Activated CD4-positive, alpha-beta T cell treated with anti-CD3 and anti-CD28 coated beads, Interleukin-2, amount 50 U/mL, for 4 hours (primary cell): ENCODE measurements around the gene TAF4B.
"Not testable (repeated sequence)": the region's sequence is repeated elsewhere in the genome, so short reads cannot be mapped to it uniquely, and the experiment has no call there.

Experiments used
- DNase-seq, 2 experiments: peaks; one replicate each; pipeline ENCODE4 v3.0.0-alpha.2; 2020

TAF4B gene

DNA sequence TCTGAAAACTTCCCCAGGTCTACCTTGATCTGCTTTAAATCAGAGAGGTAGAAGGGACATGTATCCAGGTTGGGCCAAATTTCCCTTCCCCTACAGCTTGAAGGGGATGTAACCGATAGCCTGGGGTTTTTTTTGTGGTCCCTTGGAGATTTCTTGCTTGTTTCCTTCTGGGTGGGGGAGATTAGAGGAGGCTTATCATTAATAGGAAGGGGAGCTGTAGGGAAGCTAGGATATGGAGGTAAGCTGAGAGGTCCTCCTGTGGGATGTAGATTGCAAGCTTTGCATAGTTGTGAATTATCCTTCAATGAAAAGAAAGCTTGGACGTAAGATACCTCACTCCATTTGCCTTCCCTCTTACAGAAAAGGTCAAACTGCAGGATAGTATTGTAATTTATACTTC, 11.1 kb downstream of the TAF4B start:
- not testable (repeated sequence) for DNase-seq

DNA sequence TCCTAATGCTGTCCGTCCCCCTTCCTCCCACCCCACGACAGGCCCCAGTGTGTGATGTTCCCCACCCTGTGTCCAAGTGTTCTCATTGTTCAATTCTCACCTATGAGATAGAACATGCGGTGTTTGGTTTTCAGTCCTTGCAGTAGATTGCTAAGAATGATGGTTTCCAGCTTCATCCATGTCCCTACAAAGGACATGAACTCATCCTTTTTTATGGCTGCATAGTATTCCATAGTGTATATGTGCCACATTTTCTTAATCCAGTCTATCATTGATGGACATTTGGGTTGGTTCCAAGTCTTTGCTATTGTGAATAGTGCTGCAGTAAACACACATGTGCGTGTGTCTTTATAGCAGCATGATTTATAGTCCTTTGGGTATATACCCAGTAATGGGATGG, 12.5 kb downstream of the TAF4B start:
- not testable (repeated sequence) for DNase-seq

DNA sequence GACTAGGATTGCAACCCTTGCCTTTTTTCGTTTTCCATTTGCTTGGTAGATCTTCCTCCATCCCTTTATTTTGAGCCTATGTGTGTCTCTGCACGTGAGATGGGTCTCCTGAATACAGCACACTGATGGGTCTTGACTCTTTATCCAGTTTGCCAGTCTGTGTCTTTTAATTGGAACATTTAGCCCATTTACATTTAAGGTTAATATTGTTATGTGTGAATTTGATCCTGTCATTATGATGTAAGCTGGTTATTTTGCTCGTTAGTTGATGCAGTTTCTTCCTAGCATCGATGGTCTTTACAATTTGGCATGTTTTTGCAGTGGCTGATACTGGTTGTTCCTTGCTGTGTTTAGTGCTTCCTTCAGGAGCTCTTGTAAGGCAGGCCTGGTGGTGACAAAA, 16.1 kb downstream of the TAF4B start:
- DNase-seq: not testable (repeated sequence)

DNA sequence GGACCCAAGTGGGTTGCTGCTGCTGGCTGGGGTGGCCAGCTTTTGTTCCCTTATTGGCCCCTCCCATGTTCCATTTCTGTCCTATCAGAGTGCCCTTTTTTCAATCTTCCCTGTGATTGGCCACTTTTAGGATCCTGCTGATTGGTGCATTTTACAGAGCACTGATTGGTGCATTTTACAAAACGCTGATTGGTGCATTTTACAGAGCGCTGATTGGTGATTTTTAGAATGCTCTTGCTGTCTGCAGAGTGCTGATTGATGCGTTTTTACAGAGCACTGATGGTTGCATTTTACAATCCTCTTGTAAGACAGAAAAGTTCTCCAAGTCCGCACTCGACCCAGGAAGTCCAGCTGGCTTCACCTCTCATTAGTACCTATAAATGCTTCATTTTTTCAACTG, 19.2 kb downstream of the TAF4B start:
- DNase-seq: not testable (repeated sequence)

DNA sequence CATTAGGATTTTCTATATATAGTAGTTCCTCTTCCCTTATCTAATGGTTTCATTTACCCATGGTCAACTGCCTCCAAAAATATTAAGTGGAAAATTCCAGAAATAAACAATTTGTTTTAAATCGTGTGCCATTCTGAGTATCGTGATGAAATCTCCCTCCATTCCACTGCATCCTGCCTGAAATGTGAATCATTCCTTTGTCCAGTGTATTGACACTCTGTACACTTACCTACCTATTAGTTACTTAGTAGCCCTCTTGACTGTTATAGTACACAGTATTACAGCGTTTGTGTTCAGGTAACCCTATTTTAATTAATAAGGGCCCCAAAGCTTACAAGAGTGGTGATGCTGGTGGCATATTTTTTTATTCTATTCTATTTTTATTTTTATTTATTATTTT, 26.2 kb downstream of the TAF4B start:
- no peak for DNase-seq

DNA sequence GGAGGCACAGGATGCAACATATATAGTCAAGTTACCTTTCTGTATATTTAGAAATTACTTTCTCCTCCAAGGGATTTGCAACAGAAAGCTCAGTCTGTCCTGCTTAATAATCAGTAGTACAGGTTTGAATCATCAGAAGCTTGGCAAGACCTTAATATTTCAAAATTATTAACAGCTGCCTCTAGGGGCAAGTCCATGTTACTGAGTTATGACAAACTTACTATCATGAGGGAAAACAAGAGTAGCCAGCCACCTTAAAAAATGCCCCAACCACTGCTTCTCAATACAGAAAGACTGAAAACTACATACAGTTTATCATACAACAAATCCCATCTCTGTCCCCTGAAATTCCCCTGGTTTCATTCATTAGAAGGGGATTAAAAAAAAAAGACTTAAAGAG, 28.6 kb downstream of the TAF4B start:
- not testable (repeated sequence) for DNase-seq

DNA sequence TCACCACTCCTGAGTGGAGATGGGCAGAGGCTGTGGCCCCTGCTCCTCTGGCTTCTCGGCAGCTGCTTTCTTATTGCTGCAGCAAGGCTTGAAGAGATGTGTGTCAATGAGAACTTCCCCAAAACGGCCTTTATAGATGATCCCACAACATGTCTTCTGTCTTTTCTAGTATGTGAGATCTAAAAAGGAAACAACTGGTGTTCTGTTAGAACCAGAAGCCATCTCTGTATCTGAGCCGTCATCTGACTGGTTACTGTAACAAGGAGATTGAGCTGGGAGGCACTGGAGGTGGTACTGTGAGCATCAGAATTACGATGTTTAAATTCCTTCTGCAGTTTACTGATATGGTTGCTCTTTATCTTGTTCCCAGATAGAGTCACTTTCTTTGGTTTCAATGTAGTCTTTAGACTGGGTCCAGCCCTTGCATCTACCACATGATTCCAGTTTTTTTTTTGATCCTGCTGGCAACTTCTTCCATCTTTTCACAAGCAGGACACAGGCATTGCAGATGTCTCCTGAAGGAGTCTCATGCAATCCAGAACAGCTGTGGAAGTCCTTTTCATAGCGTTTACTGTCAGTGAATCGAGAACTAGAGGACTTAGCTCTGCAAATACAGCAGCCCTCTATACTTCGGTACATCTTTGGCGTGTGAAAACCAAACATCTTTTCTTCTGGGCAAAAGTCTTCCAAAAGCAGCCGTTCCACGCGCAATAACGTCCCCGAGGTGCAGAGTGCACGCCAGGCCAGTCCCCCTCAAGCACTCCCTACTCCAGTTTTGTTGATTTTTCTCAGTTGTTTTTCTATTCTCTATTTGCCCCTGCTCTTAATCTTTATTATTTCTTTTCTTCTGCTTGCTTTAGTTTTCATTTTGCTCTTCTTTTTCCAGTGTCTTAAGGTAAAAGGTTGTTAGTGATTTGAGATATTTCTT, 29.7 kb downstream of the TAF4B start:
- DNase-seq: no peak

DNA sequence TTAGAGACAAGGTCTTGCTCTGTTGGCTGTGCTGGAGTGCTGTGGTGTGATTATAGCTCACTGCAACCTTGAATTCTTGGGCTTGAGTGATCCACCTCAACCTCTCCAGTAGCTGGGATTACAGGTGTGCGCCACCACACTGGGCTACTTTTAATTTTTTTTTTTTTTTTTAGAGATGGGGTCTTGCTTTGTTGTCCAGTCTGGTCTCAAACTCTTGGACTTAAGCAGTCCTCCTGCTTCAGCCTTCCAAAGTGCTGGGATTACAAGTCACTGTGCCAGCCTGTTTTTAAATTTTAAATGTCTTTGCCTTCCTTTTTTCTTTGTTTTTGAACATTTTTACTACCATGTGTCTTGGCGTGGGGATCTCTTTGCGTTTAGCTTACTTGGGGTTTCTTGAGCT, 32.5 kb downstream of the TAF4B start:
- no peak for DNase-seq

DNA sequence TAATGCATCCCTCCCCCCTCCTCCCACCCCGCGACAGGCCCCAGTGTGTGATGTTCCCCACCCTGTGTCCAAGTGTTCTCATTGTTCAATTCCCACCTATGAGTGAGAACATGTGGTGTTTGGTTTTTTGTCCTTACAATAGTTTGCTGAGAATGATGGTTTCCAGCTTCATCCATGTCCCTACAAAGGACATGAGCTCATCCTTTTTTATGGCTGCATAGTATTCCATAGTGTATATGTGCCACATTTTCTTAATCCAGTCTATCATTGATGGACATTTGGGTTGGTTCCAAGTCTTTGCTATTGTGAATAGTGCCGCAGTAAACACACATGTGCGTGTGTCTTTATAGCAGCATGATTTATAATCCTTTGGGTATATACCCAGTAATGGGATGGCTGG, 33.2 kb downstream of the TAF4B start:
- DNase-seq: not testable (repeated sequence)

DNA sequence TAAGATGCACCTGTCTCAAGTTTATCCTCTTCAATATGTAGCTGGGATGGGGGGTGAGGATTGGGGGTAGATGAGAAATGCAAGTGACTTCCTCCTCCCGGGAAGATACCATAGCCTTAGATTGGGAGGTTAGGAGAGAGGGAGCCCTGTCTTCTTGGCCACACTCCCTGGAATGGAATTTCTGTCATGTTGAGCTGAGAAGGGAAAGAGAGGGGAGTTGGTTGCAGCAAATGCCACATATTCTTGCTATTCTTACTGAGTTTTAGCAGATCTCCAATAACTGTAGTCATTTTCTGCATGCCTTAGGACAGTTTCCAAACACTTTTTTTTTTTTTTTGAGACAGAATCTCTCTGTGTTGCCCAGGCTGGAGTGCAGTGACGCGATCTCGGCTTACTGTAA, 35.9 kb downstream of the TAF4B start:
- DNase-seq: no peak

DNA sequence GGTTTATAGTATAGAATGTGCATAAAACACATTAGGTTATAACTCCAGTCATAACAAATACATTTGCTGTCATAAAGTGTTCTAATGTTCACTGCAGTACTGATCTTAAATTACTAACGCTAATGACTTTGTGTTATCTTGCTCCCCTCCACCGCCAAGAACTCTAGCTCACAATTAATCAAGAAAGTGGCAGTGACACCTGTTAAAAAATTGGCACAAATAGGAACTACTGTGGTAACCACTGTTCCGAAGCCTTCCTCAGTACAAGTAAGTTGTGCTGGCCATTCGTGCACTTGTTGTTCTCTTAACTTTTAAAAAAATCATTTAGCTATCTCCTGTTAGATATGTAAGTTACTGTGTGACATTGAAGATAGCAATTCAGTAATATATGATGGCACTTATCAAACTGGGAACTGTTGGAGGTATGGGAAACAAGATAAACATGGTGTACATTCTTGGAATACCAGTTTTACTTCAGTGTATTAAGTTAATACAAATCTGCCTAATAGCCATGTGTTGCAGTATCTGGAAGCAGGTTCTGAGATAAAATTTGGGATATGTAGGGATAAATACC, 41.2 kb downstream of the TAF4B start:
- no peak for DNase-seq

DNA sequence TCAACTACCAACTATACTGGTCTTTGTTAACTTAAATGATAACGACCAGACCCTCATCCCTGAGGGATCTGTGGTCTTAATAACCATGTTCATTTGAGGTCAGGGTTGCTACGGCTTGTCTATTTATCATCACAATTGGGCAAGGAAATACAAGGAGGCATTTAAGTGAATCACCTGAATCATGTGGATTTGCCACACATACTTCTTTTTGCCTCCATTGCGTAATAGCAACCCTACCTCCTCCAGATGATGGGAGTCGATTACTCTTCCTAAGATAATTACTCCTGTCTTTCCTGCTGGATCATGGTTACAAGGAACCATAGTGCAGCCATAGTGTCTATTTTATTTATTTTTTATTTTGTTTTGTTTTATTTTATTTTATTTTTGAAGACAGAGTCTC, 42.2 kb downstream of the TAF4B start:
- DNase-seq: no peak

DNA sequence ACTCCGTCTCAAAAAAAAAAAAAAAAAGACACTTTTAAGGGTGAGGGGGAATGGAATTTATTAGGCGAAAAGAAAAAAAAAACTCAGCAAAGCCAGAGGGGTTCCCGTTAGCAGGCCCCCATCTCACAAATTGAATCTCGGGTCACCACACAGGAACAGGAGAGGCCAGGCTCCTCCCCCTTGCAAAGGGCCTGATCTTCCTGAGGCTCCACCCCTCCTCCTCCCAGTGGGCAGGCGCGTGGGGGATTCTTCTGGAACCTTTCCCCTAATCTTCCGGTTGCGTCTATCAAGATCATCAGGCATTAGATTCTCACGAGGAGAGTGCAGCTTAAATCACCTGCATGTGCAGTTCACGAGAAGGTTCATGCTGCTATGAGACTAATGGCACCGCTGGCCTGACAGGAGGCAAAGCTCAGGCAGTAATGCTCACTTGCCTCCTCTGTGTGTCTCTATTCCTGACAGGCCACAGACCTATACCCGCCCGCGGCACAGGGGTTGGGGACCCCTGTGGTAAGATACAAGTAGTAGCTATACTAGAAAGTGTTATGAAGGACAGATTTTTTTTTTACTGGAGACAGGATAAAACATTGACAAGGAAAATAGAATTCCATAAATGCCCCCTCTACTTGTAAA, 45.8 kb downstream of the TAF4B start:
- DNase-seq: no peak

DNA sequence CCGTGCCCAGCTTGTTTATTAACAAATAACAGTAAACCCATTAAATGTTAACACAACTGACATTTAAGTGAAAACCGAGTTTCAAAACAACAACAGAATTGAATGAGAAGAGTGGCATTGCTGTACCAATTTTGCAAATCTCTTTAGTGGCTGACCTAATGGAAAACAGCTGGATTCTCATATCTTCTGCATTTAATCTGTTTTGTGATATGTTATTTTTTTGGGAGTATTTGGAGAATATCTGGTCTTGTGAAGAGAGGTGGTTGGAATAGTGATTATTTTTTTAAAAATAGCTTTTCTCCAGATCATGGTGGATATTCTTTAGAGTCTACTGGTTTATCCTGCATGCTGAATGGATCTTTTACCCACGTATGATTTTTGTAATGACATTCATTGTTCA, 51.1 kb downstream of the TAF4B start:
- no peak for DNase-seq

DNA sequence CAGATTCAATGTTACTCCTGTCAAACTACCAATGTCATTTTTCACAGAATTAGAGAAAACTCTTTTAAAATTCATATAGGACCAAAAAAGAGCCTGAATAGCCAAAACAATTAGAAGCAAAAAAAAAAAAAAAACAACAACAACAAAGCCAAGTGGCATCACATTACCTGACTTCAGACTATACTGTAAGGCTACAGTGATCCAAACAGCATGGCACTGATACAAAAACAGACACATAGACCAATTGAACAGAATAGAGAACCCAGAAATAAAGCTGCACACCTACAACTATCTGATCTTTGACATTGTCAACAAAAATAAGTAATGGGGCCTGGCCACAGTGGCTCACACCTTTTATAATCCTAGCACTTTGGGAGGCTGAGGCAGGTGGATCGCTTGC, 53.2 kb downstream of the TAF4B start:
- DNase-seq: no peak

DNA sequence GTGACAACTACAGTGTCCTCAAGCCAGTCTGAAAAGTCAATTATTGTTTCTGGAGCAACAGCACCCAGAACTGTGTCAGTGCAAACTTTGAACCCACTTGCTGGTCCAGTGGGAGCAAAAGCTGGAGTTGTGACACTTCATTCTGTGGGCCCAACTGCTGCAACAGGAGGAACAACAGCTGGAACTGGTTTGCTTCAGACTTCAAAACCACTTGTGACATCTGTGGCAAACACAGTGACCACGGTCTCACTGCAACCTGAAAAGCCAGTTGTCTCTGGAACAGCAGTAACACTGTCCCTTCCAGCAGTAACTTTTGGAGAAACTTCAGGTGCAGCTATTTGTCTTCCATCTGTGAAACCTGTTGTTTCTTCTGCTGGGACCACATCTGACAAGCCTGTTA, 59.8 kb downstream of the TAF4B start:
- DNase-seq: no peak

DNA sequence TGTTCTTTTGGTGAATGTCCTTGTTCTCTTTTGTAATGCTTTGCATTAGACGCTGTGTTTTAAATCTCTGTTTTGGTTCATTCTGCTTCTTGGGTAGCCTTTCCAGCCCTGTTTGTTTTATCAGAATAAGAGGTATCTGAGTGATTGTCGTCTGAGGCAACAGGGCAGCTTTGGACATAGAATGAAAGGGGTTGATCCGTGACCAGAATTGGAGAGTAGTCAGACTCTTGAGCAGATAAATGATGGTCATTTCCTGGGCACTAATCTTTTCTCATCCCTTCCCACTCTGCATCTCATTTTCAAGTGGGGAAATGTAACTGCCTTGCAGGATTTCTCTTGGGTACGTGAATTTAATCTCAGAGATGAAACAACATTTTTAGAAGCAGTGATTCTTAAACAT, 61.4 kb downstream of the TAF4B start:
- DNase-seq: no peak

DNA sequence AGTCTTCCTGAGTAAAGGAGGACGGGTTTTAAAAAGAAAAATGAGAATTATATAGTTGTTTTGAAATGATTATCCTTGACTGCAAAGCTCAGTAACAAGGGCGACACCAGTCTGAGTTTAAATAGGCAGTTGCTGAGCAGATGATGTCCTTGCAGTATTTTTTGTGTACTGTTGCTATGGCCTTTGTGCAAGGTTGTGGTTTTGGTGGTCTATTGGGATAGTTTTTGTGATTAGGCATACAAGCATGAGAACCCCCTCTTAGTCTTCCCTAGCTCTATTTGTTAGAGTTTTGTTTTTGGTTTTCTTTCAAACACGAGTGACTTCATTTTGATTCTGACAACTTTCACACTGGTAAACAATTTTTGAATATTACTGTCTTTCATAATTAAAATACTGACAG, 64.1 kb downstream of the TAF4B start:
- DNase-seq: no peak

DNA sequence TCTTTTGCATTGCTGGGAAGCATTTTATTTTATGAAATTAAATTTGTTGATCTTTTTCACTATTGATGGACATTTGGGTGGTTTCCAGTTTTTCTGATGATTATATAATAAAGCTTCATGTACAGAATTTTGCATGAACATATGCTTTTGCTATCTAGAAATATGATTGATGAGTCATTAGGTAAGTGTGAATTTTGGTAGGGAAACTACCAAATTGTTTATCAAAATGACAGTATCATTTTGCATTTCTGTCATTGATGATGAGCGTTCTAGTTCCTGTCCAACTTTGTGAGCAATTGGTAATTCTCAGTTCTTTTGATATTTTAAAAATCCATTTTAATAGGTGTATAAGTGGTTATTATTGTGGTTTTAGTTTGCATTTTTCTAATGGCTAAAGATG, 67.7 kb downstream of the TAF4B start:
- DNase-seq: no peak

DNA sequence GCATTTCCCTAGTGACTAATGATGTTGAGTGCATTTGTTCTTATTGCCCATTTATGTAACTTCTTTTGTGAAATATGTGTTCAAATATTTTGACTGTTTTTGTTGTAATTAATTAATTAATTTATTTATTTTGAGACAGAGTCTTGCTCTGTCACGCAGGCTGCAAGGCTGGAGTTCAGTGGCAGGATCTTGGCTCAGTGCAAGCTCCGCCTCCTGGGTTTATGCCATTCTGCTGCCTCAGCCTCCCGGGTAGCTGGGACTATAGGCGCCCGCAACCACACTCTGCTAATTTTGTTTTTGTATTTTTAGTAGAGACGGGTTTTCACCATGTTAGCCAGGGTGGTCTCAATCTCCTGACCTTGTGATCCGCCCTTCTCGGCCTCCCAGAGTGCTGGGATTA, 71.9 kb downstream of the TAF4B start:
- no peak for DNase-seq

DNA sequence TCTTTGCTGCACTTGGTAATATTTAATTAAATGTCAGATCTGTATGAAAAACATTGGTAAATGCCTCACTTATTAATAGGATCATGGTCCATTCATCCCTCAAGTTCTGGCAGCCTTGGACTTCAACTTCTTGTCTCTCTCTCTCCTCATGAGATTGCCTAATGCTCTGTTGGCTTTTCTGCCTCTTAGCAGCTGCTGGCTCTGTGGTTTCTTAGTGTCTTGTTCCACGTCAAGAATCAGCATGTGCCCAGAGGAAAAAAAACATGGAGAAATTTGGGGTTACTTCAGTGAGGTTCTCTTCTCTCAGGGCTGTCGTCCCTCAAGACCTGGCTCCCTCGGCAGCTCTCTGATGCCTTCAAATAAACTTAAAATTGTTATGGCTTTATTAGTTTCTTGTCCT, 75.4 kb downstream of the TAF4B start:
- DNase-seq: no peak

DNA sequence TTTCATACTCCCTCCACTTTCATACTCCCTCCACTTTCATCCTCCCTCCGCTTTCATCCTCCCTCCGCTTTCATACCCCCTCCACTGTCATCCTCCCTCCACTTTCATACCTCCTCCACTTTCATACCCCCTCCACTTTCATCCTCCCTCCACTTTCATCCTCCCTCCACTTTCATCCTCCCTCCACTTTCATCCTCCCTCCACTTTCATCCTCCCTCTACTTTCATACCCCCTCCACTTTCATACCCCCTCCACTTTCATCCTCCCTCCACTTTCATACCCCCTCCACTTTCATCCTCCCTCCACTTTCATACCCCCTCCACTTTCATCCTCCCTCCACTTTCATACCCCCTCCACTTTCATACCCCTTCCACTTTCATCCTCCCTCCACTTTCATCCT, 77.0 kb downstream of the TAF4B start:
- DNase-seq: not testable (repeated sequence)

DNA sequence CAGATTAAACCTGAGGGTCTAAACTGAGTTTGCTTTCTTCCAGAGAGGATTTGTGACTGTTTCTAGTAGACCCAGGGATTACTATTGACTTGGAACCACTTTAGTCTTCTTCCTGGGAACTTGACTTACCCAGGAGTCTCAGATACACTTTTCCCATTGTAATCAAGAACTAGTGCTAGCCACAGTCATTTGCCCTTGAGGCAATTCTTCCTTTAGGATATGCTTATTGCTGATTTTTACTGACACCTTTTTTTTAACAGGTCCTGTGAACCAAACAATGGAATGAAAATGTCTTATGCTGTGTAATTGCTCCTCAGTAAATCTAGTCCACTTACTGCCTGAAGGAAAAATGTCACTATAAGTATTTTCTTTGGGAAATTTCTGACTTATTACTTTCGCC, 78.3 kb downstream of the TAF4B start:
- DNase-seq: no peak

DNA sequence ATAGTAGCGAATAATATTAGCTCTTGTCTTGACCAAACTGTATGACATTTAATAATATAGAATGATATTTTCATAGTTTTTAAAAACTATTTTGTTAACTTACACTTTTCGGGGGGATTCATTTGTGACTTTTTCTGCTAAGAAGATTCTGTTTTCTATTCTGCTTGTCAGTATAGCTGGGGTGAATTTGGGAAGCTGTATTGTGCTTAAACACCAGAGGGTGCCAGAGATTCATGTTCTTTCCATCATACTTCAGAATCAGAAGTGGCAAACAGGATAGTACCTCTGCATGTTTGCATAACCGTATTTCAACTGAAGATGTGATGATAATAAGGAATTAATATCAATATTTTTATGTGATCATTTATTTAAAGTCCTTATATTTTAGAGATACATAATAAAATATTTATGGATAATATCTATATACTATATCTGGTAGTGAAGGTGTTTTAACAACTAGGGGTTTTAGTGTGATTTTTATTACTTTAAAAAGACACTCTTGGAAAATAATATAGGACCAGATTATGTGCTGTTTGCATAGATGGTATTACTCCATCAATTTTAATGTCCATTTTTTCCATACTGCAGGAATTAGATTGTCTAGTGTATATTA, 81.0 kb downstream of the TAF4B start:
- no peak for DNase-seq
